ENCODE data around the gene NLRC5. TPM values are rescaled to one million over a fixed set of nuclear protein-coding genes. Genes with fewer than 3 reads are reported as not detected.

Gene NLRC5
- polyA plus RNA-seq, 4 donors, result 2.2 to 4.8 (median 3.4) TPM

- no peak for DNase-seq (ENCODE audit: low read depth in 4 of 4, low spot score in 2 of 4)
Measured at GRCh38 chr16:57022445-57022844, 33.1 kb downstream of the NLRC5 start.

GRCh38 chr16:57023541-57024249 lies 34.3 kb downstream of the NLRC5 start:
- no peak for DNase-seq (ENCODE audit: low read depth in 4 of 4, low spot score in 2 of 4)

GRCh38 chr16:57024894-57025680 lies 35.7 kb downstream of the NLRC5 start:
- DNase-seq (ENCODE audit: low read depth in 4 of 4, low spot score in 2 of 4), result no peak

GRCh38 chr16:57025941-57026777 lies 36.8 kb downstream of the NLRC5 start:
- no peak for DNase-seq (ENCODE audit: low read depth in 4 of 4, low spot score in 2 of 4)

- no peak for DNase-seq (ENCODE audit: low read depth in 4 of 4, low spot score in 2 of 4)
Measured at GRCh38 chr16:57026778-57027062, 37.4 kb downstream of the NLRC5 start.

- DNase-seq (ENCODE audit: low read depth in 4 of 4, low spot score in 2 of 4), result no peak
Measured at GRCh38 chr16:57027067-57027466, 37.7 kb downstream of the NLRC5 start.

GRCh38 chr16:57028086-57028485 lies 38.7 kb downstream of the NLRC5 start:
- no peak for DNase-seq (ENCODE audit: low read depth in 4 of 4, low spot score in 2 of 4)

- DNase-seq (ENCODE audit: low read depth in 4 of 4, low spot score in 2 of 4), result no peak
Measured at GRCh38 chr16:57029161-57030160, 40.1 kb downstream of the NLRC5 start.

GRCh38 chr16:57030346-57030902 lies 41.1 kb downstream of the NLRC5 start:
- no peak for DNase-seq (ENCODE audit: low read depth in 4 of 4, low spot score in 2 of 4)

- DNase-seq (ENCODE audit: low read depth in 4 of 4, low spot score in 2 of 4), result no peak
Measured at GRCh38 chr16:57031156-57031555, 41.8 kb downstream of the NLRC5 start.

- DNase-seq (ENCODE audit: low read depth in 4 of 4, low spot score in 2 of 4), result no peak
Measured at GRCh38 chr16:57032346-57032745, 43.0 kb downstream of the NLRC5 start.

GRCh38 chr16:57032931-57033330 lies 43.6 kb downstream of the NLRC5 start:
- no peak for DNase-seq (ENCODE audit: low read depth in 4 of 4, low spot score in 2 of 4)

- DNase-seq (ENCODE audit: low read depth in 4 of 4, low spot score in 2 of 4), result no peak
Measured at GRCh38 chr16:57036315-57036714, 47.0 kb downstream of the NLRC5 start.

GRCh38 chr16:57036945-57037344 lies 47.6 kb downstream of the NLRC5 start:
- DNase-seq (ENCODE audit: low read depth in 4 of 4, low spot score in 2 of 4), result no peak

GRCh38 chr16:57038166-57038565 lies 48.8 kb downstream of the NLRC5 start:
- no peak for DNase-seq (ENCODE audit: low read depth in 4 of 4, low spot score in 2 of 4)

- no peak for DNase-seq (ENCODE audit: low read depth in 4 of 4, low spot score in 2 of 4)
Measured at GRCh38 chr16:57039148-57039812, 49.9 kb downstream of the NLRC5 start.

GRCh38 chr16:57041182-57042156 lies 52.1 kb downstream of the NLRC5 start:
- no peak for DNase-seq (ENCODE audit: low read depth in 4 of 4, low spot score in 2 of 4)

Data from left renal cortex interstitium (tissue), 4 donors.